Right lobe of liver (tissue), 6 donors: Measurements from ENCODE around the gene STXBP3. TPM values are rescaled to one million over a fixed set of nuclear protein-coding genes. Genes with fewer than 3 reads are reported as not detected.
A peak's percentile ranks its signal among the peaks of the same experiment; 100 is the strongest.

Source experiments
- ATAC-seq, 4 donors: fragments of 200-7000 bp; cut with Tn5 transposase; one replicate each; pipeline ENCODE4 v1.9.1; 2020; ENCODE audit warnings: mild to moderate bottlenecking in 4 of 4, moderate library complexity in 4 of 4
- DNase-seq, 3 donors: peaks; one replicate each; pipeline ENCODE4 v3.0.0-alpha.2; 2020
- H3K27ac ChIP-seq, 3 donors: fragments of 200-600 bp; one replicate each; pipeline ENCODE4 v1.8.0; 2022
- H3K27me3 ChIP-seq, 2 donors: fragments of 200-600 bp; one replicate each; pipeline ENCODE4 v1.8.0; 2022
- H3K36me3 ChIP-seq, 4 donors: fragments of 200-600 bp; sonication (generic) in 1 of 4; one replicate each; pipeline versions ENCODE4 v1.5.1 to v1.8.0; 2017 to 2022; ENCODE audit warnings: control low read depth in 1 of 4
- H3K4me1 ChIP-seq, 4 donors: fragments of 200-600 bp; sonication (generic) in 1 of 4; one replicate each; pipeline versions ENCODE4 v1.5.1 to v1.8.0; 2017 to 2022; ENCODE audit warnings: control low read depth in 1 of 4
- H3K4me3 ChIP-seq, 3 donors: fragments of 200-600 bp; one replicate each; pipeline ENCODE4 v1.8.0; 2022
- H3K9me3 ChIP-seq, 4 donors: fragments of 200-600 bp; sonication (generic) in 1 of 4; one replicate each; pipeline versions ENCODE4 v1.5.1 to v1.8.0; 2017 to 2022; ENCODE audit warnings: control low read depth in 1 of 4
- CTCF ChIP-seq, 4 donors: fragments of 200-600 bp in 3 of 4; fragments of 450-650 bp in 1 of 4; IDR thresholded peaks; one replicate each; pipeline versions ENCODE4 v1.5.1 to v1.8.0; 2016 to 2022; ENCODE audit warnings: antibody characterized with exemption in 4 of 4, mild to moderate bottlenecking in 2 of 4
- POLR2A ChIP-seq: fragments of 450-650 bp; IDR thresholded peaks from one replicate; pipeline ENCODE4 v1.6.1; 2017; ENCODE audit warnings: antibody characterized with exemption, mild to moderate bottlenecking
- WGBS: methylation state at CpG from one replicate; pipeline ENCODE4 v1.1.6; 2018; ENCODE audit warnings: low coverage, low lambda C conversion rate; ENCODE audit not compliant: insufficient coverage; ENCODE audit errors: missing lambda C conversion rate; 5-methylcytosine and 5-hydroxymethylcytosine counted together
- intact Hi-C, 2 donors: fragments of 100-400 bp; cut with DNase I; formaldehyde crosslinking; loops; one replicate each; pipeline versions ENCODE4 v1.11.2 to v1.14.1; 2022
- total RNA-seq, 6 experiments: library from RNA; depleted of rRNA in 2 of 6; stranded (reverse); fragments of >200 nt in 2 of 6; fragmentation: NEBNext Ultra II Directional in 3 of 6; extraction: Animal tissue kit (Norgen Biotek cat#: 25700) in 3 of 6; gene quantifications; one replicate each; pipeline versions ENCODE4 v1.1.0 to v1.2.4, GENCODE V29; 2016 to 2023
- donor health status: DM: no; HTN: yes; CAD: no.
- donor health status: DM: no; HTN: no; CAD: no.
- donor health status: DM: no; HTN: no; CAD: no.
- donor health status: DM: no; HTN: yes; CAD: no.
- donor health status: DM: no; HTN: yes; CAD: no.

STXBP3 gene
- total RNA-seq, 6 experiments from 2014 or later, result 15.3 to 32.2 (median 22.3) TPM

DNA sequence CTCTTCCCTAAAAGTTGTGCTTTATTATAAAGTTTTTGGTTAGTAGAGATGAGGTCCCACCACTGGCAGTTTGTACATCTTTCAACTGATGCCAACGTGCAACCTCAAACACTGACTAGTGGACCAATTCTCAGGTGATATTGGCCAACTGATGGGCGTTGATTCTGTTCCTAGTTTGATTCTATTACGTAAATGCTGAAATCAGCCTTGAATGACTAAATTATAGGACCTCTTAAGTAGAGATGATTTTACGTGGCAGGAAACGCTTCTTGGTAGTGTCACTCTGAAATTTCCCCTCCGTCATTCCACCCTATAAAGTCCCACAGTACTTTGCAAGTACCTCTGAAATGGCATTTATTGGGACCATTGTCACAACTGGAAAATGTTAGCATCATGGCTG, 42.5 kb upstream of the STXBP3 start:
- H3K4me1 ChIP-seq, result no peaks in the 10 kb centered on the region
- no peak for ATAC-seq
- TF ChIP-seq POLR2A, result no peak
- no peak for TF ChIP-seq CTCF (IDR thresholded peaks at IDR 0.05)
- H3K9me3 ChIP-seq, result no peaks in the 10 kb centered on the region
- 38% methylated on average over 6 of the region's 6 CpGs for WGBS
- intact Hi-C loops, result no loop called here
- H3K36me3 ChIP-seq, result peaks cover 5 to 18% (median 8%) of the 10 kb centered on the region in 4 donors
- H3K4me3 ChIP-seq, result no peak overlapping the region
- no peak overlapping the region for H3K27ac ChIP-seq
- H3K27me3 ChIP-seq, result no peaks in the 10 kb centered on the region
- DNase-seq, result no peak

DNA sequence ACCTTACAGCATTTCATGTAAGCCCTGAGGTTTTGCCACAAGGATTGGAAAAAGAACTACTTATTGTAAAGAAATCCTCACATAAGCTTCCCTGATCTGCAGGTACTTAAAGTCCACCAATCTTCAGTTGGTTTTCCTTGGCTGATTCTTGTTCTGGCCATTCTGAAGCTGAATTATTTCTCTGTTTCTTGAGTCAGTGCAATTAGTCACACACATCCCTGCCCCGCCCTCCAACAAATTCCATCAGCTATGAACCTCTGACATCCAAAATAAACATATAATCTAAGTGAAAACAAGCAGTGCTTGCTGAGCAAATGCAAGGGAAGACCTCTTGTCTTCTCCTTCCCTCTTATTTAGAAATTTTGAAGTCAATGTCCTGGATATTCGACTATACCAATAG, 42.0 kb upstream of the STXBP3 start:
- no peak for DNase-seq

GRCh38 chr1:108706643-108707042, 39.8 kb upstream of the STXBP3 start:
- Histone ChIP-seq H3K36me3 (no peaks in the 10 kb centered on the region), H3K27ac (no peak overlapping the region), H3K4me1 (no peaks in the 10 kb centered on the region), H3K4me3 (no peak overlapping the region), H3K27me3 (no peaks in the 10 kb centered on the region), H3K9me3 (no peaks in the 10 kb centered on the region)
- intact Hi-C loops, result no loop called here
- ATAC-seq (no peak), DNase-seq (no peak)
- 91% methylated on average over 3 of the region's 3 CpGs for WGBS
- TF ChIP-seq CTCF (IDR thresholded peaks at IDR 0.05) (no peak), POLR2A (no peak)

More for the DNA sequence above, 42.0 kb upstream of the STXBP3 start:
- H3K27ac ChIP-seq, result no peak overlapping the region
- ATAC-seq, result peak in 1 of 4 donors; percentile 16
- H3K4me1 ChIP-seq, result no peaks in the 10 kb centered on the region
- 66% methylated on average over 2 of the region's 2 CpGs for WGBS
- no peaks in the 10 kb centered on the region for H3K27me3 ChIP-seq
- TF ChIP-seq CTCF (IDR thresholded peaks at IDR 0.05) (no peak), POLR2A (no peak)
- intact Hi-C loops, result no loop called here
- H3K4me3 ChIP-seq, result no peak overlapping the region
- no peaks in the 10 kb centered on the region for H3K9me3 ChIP-seq
- H3K36me3 ChIP-seq, result peaks cover 0 to 13% (median 5%) of the 10 kb centered on the region in 4 donors

DNA sequence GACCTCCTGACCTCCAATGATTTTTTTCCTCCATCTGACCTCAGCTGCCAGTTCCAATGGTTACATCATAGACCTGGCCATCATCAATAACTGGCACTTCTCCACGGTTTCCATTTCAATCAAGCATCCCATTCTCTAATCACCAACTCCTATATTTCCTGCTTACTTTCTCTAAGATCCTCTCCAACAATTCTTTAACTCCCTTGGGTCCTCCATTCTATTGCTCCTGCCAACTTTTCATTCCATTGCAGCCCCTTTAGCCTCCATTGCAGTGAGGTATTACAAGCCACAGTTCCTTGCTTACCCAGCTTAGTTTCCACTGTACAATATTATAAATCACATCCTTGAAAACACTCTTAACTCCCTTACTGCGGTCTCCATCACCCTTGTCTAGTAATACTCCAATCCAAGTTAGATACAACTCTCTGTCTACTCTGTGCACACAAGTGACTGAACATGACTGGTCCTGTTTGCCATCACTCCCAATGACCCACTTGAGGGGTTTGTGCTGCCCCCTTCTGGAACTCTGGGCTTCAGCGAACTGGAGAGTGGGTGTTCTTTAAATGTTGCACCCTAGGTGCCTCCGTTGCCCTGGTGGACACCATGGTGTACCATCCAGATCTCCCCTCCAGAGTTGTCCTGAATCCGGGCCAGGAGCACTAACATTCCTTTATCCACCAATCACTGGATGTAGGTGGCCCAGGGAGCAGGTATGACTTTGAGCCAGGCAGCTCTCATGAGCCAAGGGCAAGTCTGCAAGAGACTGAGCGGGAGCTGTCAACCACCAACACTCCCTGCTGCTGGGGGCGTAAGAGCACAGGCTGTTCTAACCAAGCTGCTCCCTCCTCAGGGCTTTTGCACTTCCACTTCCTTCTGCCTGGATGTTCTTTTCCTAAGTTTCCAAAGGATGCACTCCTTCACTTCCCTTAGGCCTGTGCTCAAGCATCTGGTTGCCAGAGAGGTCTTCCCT, 37.5 kb upstream of the STXBP3 start:
- intact Hi-C loops, result no loop called here
- DNase-seq (no peak), ATAC-seq (peak in 3 of 4 donors; percentile 36 to 45 (median 43))
- H3K4me1 ChIP-seq, result no peaks in the 10 kb centered on the region
- H3K9me3 ChIP-seq, result no peaks in the 10 kb centered on the region
- TF ChIP-seq CTCF (IDR thresholded peaks at IDR 0.05), result peak in 1 of 4 donors; percentile 9
- TF ChIP-seq POLR2A, result no peak
- no peaks in the 10 kb centered on the region for H3K27me3 ChIP-seq
- H3K27ac ChIP-seq, result no peak overlapping the region
- no peak overlapping the region for H3K4me3 ChIP-seq
- WGBS, result 49% methylated on average over 2 of the region's 7 CpGs
- no peaks in the 10 kb centered on the region for H3K36me3 ChIP-seq
